Endothelial cell (in vitro differentiated cells): ENCODE results near the gene MYRFL. TPM values are rescaled to one million over a fixed set of nuclear protein-coding genes. Genes with fewer than 3 reads are reported as not detected.

Experiments
- DNase-seq: peaks from one replicate; pipeline ENCODE4 v3.0.0; 2021; ENCODE audit warnings: low spot score
- H3K27ac Mint-ChIP-seq: one replicate; pipeline ENCODE4 v1.8.0; 2021; ENCODE audit warnings: mixed read lengths, inconsistent platforms; ENCODE audit not compliant: unreplicated experiment
- H3K27me3 Mint-ChIP-seq: one replicate; pipeline ENCODE4 v1.8.0; 2021; ENCODE audit warnings: mild to moderate bottlenecking, moderate library complexity, mixed read lengths, inconsistent platforms; ENCODE audit not compliant: unreplicated experiment
- H3K36me3 Mint-ChIP-seq: one replicate; pipeline ENCODE4 v1.8.0; 2021; ENCODE audit warnings: mild to moderate bottlenecking, low read depth, mixed read lengths, inconsistent platforms; ENCODE audit not compliant: unreplicated experiment
- H3K4me1 Mint-ChIP-seq: one replicate; pipeline ENCODE4 v1.8.0; 2021; ENCODE audit warnings: mild to moderate bottlenecking, mixed read lengths, inconsistent platforms; ENCODE audit not compliant: unreplicated experiment
- H3K4me3 Mint-ChIP-seq: one replicate; pipeline ENCODE4 v1.8.0; 2021; ENCODE audit warnings: mild to moderate bottlenecking, mixed read lengths, inconsistent platforms; ENCODE audit not compliant: unreplicated experiment
- H3K9me3 Mint-ChIP-seq: one replicate; pipeline ENCODE4 v1.8.0; 2021; ENCODE audit warnings: mixed read lengths, inconsistent platforms; ENCODE audit not compliant: unreplicated experiment
- total RNA-seq: library from RNA; stranded (reverse); fragmentation: NEBNext Ultra II Directional; extraction: Animal tissue kit (Norgen Biotek cat#: 25700); gene quantifications from one replicate; pipeline ENCODE4 v1.2.1, GENCODE V29; 2021; ENCODE audit not compliant: unreplicated experiment
- TF ChIP-seq, protein P1 (sequence below): fragments of 200-600 bp; sonication (generic); IDR thresholded peaks from one replicate; pipeline ENCODE4 v1.5.0; 2021; ENCODE audit warnings: antibody characterized with exemption; ENCODE audit not compliant: unreplicated experiment

The MYRFL gene
- total RNA-seq, 1 donor from 2014 or later: 0.69 TPM

DNA sequence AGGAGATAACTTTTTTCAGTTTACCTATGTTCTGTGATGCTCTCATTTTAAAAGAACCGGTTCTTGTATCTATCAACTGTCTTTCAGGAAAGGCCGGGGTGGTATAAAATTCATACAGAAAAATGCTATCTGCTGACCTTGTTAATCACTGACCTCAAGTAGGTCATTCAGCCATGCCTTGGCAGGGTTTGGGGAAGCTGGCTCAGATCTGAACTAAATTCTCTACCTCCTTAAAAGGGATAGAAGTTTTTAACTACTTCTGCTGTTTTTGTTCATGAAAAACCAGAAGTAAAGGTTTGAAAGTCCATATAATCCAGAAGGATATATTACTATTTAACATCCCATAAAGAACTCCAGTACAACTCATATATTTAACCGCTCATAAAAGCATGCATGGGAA is 10.1 kb downstream of the MYRFL start:
- H3K36me3 Mint-ChIP-seq: no peaks in the 10 kb centered on the region
- H3K4me1 Mint-ChIP-seq: no peaks in the 10 kb centered on the region
- TF ChIP-seq, protein P1, sequence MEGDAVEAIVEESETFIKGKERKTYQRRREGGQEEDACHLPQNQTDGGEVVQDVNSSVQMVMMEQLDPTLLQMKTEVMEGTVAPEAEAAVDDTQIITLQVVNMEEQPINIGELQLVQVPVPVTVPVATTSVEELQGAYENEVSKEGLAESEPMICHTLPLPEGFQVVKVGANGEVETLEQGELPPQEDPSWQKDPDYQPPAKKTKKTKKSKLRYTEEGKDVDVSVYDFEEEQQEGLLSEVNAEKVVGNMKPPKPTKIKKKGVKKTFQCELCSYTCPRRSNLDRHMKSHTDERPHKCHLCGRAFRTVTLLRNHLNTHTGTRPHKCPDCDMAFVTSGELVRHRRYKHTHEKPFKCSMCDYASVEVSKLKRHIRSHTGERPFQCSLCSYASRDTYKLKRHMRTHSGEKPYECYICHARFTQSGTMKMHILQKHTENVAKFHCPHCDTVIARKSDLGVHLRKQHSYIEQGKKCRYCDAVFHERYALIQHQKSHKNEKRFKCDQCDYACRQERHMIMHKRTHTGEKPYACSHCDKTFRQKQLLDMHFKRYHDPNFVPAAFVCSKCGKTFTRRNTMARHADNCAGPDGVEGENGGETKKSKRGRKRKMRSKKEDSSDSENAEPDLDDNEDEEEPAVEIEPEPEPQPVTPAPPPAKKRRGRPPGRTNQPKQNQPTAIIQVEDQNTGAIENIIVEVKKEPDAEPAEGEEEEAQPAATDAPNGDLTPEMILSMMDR: no peak
- no peak overlapping the region for H3K27ac Mint-ChIP-seq
- H3K9me3 Mint-ChIP-seq: no peaks in the 10 kb centered on the region
- no peak overlapping the region for H3K4me3 Mint-ChIP-seq
- DNase-seq: no peak
- no peaks in the 10 kb centered on the region for H3K27me3 Mint-ChIP-seq

DNA sequence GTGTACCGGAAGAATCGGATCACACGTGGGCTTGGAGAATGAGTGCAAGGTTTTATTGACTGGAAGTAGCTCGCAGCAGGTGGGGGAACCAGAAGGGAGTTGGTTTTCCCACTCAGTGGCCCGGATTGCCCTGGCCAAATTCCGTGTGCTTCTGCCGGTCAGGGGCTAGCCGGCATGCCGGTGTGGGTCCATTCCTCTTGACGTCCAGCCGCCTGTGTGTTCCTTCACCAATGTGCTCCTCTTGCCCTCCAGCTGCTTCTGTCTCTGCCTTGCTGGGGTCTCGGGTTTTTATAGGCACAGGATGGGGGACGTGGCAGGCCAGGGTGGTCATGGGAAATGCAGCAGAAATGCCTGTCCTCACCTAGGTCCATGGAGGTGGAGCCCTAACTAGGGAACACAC is 11.0 kb downstream of the MYRFL start:
- H3K27me3 Mint-ChIP-seq: no peaks in the 10 kb centered on the region
- TF ChIP-seq, protein P1: no peak
- no peaks in the 10 kb centered on the region for H3K4me1 Mint-ChIP-seq
- H3K36me3 Mint-ChIP-seq: no peaks in the 10 kb centered on the region
- no peak for DNase-seq
- H3K27ac Mint-ChIP-seq: no peak overlapping the region
- no peak overlapping the region for H3K4me3 Mint-ChIP-seq
- H3K9me3 Mint-ChIP-seq: no peaks in the 10 kb centered on the region

DNA sequence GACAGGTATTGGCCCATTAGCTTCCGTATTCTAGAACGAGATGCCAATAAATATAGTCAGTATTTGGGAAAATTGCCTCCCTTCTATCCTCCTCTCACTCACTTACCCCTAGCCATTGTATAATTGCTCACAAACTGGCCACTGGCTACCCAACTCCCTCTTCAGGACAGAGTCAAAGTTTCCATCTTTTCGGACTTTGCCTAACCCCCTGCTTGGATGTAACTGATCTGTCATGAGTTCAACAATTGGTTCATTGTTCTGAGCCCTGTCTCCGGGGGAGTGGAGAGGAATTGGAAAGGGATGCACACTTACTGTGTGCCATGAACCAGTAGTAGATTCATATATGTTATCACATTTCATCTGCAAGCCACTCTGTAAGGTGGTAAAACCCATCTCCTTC is 12.2 kb downstream of the MYRFL start:
- H3K9me3 Mint-ChIP-seq: no peaks in the 10 kb centered on the region
- TF ChIP-seq, protein P1: no peak
- H3K4me1 Mint-ChIP-seq: no peaks in the 10 kb centered on the region
- DNase-seq: no peak
- H3K27me3 Mint-ChIP-seq: no peaks in the 10 kb centered on the region
- no peak overlapping the region for H3K4me3 Mint-ChIP-seq
- H3K27ac Mint-ChIP-seq: no peak overlapping the region
- H3K36me3 Mint-ChIP-seq: no peaks in the 10 kb centered on the region

DNA sequence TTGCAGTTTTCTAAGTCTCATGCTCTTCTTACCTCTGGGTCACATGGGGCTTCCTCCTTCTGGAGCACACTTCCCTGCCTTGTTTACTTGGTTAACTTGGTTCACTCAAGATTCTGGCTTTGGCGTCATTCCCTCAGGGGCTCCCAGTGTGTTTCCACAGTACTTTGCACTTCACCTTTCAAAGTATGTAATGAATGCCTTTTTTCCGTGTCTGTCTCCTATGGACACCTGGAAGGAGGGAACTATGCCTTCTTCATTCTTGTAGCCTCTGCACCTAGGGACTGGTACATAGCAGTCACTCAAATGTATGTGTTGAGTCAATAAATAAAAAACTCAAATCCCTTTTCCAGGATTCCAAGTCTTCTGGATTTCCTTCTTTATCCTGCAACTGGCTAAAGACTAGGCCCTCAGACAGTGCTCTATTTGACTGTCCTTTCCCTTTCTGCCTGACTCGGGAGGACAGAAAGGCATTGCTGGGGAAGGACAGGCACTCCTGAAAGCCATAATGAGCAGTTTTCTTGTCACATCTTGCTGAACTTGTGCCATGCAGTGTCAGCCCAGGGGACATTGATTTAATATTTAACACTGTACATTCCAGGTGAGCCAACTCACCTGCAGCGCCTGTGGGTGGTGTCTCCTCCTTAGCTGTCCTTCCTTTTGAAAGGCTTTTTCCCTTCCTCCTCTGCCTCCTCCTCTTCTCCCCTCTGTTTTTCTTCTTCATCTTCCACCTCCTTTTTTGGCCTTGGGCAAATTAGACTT is 12.8 kb downstream of the MYRFL start:
- no peak overlapping the region for H3K27ac Mint-ChIP-seq

DNA sequence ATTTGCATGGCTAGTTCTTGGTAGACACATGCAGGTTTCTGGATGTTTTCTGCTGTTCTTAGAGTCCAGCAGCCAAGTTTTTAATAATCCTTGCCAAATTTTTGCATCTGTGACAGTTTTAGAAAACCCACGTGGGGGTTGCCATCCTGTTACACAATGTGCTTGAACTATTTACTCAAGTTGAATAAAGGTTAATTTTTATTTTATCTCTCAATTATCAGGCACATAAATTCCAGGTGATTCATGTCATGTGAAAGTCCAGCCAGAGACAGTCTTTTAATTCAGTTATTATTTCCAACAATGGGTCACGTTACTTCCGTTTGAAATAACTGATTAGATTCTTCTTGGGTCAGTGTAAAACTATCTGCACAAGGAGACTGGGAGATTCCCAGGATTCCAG is 15.7 kb downstream of the MYRFL start:
- Mint-ChIP-seq H3K27ac (no peak overlapping the region), H3K9me3 (no peaks in the 10 kb centered on the region), H3K4me3 (no peak overlapping the region), H3K36me3 (no peaks in the 10 kb centered on the region), H3K27me3 (no peaks in the 10 kb centered on the region), H3K4me1 (no peaks in the 10 kb centered on the region)
- TF ChIP-seq, protein P1: no peak
- no peak for DNase-seq

More for the DNA sequence above, 12.8 kb downstream of the MYRFL start:
- H3K4me3 Mint-ChIP-seq: no peak overlapping the region
- DNase-seq: no peak
- no peaks in the 10 kb centered on the region for H3K4me1 Mint-ChIP-seq
- TF ChIP-seq, protein P1: no peak
- H3K9me3 Mint-ChIP-seq: no peaks in the 10 kb centered on the region
- H3K27me3 Mint-ChIP-seq: no peaks in the 10 kb centered on the region
- no peaks in the 10 kb centered on the region for H3K36me3 Mint-ChIP-seq
